HepG2 (cell line): ENCODE data around the gene TEX14.

Experiments used
- TP53 ChIP-seq: sonication (generic); formaldehyde crosslinking; conservative IDR thresholded peaks from 2 replicates; pipeline ENCODE4 v1.4.0; 2020; ENCODE audit warnings: missing genetic modification reagents
- ZNF75D ChIP-seq: sonication (generic); formaldehyde crosslinking; IDR thresholded peaks from 2 replicates; pipeline ENCODE4 v1.8.1; 2023; ENCODE audit warnings: missing genetic modification reagents, mild to moderate bottlenecking, borderline replicate concordance

DNA sequence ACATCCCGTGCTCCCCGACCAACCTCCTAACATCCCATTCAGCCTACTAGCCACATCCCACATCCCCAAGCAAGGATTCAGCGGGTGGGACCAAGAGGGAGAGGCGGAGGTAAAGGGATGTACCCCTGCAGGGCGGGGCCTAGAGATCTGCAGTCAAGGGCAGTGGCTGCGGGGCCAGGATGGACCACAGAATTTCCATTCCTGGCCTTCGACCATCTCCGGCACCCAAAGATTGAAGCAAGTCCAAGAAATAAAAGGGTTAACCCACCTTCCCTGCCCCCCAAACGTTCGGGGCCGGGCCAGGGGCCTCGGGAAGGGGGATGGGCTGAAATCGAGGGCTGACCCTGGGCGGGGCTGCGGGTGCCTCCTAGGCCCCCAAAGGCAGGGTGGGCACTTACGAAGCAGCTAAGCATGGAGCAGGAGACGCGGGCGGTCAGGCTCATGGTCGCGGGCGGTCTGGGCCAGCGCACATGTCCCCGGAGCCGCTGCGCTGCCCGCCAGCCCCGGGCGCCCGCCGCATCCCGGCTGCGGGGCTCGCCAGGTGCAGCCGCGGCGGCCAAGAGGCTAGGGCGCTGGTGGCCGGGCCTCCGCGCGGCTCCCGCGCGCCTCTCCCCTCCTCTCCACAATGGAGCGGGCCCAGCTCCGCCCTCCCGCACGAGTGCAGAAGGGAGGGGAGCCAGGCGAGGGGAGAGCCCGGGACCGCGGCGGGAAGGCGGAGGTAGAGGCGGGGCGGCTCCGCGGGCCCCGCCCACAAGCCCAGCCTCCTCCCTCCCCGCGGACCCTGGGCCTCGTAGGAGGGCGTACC is 177.7 kb downstream of the TEX14 start, which contains the start of gene MTMR4:
- TF ChIP-seq TP53: no peak
- TF ChIP-seq ZNF75D (CRISPR knock-in tag): no peak
